Fibroblast of lung (primary cell): ENCODE measurements around the gene DCD.

Experiments
- CTCF ChIP-seq, 2 donors: IDR thresholded peaks in 1 of 2; conservative IDR thresholded peaks in 1 of 2; 1 replicate in 1 of 2; 2 replicates in 1 of 2; pipeline ENCODE4 v1.5.1; 2011 to 2012; ENCODE audit warnings: low read length in 2 of 2, control low read depth in 1 of 2, inconsistent platforms in 1 of 2, low read depth in 1 of 2, mild to moderate bottlenecking in 1 of 2
- EZH2 ChIP-seq: IDR thresholded peaks from 2 replicates; pipeline ENCODE4 v1.5.1; 2012; ENCODE audit warnings: low read length, control low read depth, mild to moderate bottlenecking; ENCODE audit errors: missing control alignments

- no peak for TF ChIP-seq CTCF (conservative IDR thresholded peaks at IDR 0.05 in 1 of 2, IDR thresholded peaks at IDR 0.05 in 1 of 2; ENCODE audit: low read depth in 1 of 2, low read length in 2 of 2)
- TF ChIP-seq EZH2: no peak
These were observed 23.6 kb downstream of the DCD start for GRCh38 chr12:54624315-54625279.
